ENCODE measurements around the gene SLFNL1.
A peak's percentile ranks its signal among the peaks of the same experiment; 100 is the strongest.

The SLFNL1 gene

GRCh38 chr1:40979241-40980067 is 42.1 kb downstream of the SLFNL1 start, which contains the start of gene CTPS1:
CTPS1 (plus strand) TSS chr1:40979696; CDS start chr1:40983291, 3,595 bp downstream.
- Histone ChIP-seq H3F3A (ENCODE audit: insufficient read depth, low read length) (no peaks in the 10 kb centered on the region), H3K9ac (ENCODE audit: low read length) (peak within 1 kb of the TSS; percentile 93), H3K4me3 (ENCODE audit: low read depth, low read length, poor library complexity, severe bottlenecking) (peak within 1 kb of the TSS; percentile 83), H3K27me3 (ENCODE audit: insufficient read depth, low read length) (no peaks in the 10 kb centered on the region), H3K36me3 (ENCODE audit: insufficient read depth, low read length) (peaks cover 36% of the 10 kb centered on the region), H2AFZ (ENCODE audit: low read length) (0 out of 2 replicates have a peak within 1 kb of the TSS, but pooled peaks have one; percentile 23), H3K9me3 (ENCODE audit: low read length) (no peaks in the 10 kb centered on the region), H3K79me2 (ENCODE audit: insufficient read depth, low read length) (peaks cover 41% of the 10 kb centered on the region), H3K4me2 (ENCODE audit: low read length) (peak within 1 kb of the TSS; percentile 94), H3K9me2 (ENCODE audit: low read depth, low read length) (no peaks in the 10 kb centered on the region), H3K27ac (ENCODE audit: low read depth, low read length, poor library complexity, severe bottlenecking) (peak within 1 kb of the TSS; percentile 85), H4K20me1 (ENCODE audit: insufficient read depth, low read length) (no peaks in the 10 kb centered on the region), H3K4me1 (ENCODE audit: insufficient read depth, low read length, severe bottlenecking) (peaks cover 32% of the 10 kb centered on the region)
- peak; percentile 54; the same call in 1 of the 2 replicates for TF ChIP-seq CTCF (IDR thresholded peaks at IDR 0.05; ENCODE audit: low read length)
- no peak for TF ChIP-seq EZH2 (IDR thresholded peaks at IDR 0.05; ENCODE audit: borderline replicate concordance, low read length)

GRCh38 chr1:40978886-40979240 is 42.7 kb downstream of the SLFNL1 start:
- Histone ChIP-seq H3K9ac (ENCODE audit: low read length) (peak overlapping the region; percentile 93), H4K20me1 (ENCODE audit: insufficient read depth, low read length) (no peaks in the 10 kb centered on the region), H3K27me3 (ENCODE audit: insufficient read depth, low read length) (no peaks in the 10 kb centered on the region), H3K4me1 (ENCODE audit: insufficient read depth, low read length, severe bottlenecking) (peaks cover 32% of the 10 kb centered on the region), H3K79me2 (ENCODE audit: insufficient read depth, low read length) (peaks cover 37% of the 10 kb centered on the region), H3K4me3 (ENCODE audit: low read depth, low read length, poor library complexity, severe bottlenecking) (peak overlapping the region; percentile 83), H3F3A (ENCODE audit: insufficient read depth, low read length) (no peaks in the 10 kb centered on the region), H3K4me2 (ENCODE audit: low read length) (peak overlapping the region; percentile 89), H3K9me3 (ENCODE audit: low read length) (no peaks in the 10 kb centered on the region), H3K36me3 (ENCODE audit: insufficient read depth, low read length) (peaks cover 30% of the 10 kb centered on the region), H3K9me2 (ENCODE audit: low read depth, low read length) (no peaks in the 10 kb centered on the region), H2AFZ (ENCODE audit: low read length) (0 out of 2 replicates have a peak overlapping the region, but pooled peaks have one; percentile 23), H3K27ac (ENCODE audit: low read depth, low read length, poor library complexity, severe bottlenecking) (no peak overlapping the region)
- TF ChIP-seq EZH2 (IDR thresholded peaks at IDR 0.05; ENCODE audit: borderline replicate concordance, low read length), result no peak
- TF ChIP-seq CTCF (IDR thresholded peaks at IDR 0.05; ENCODE audit: low read length), result no peak

GRCh38 chr1:40977716-40978115 is 43.8 kb downstream of the SLFNL1 start:
- Histone ChIP-seq H3K4me1 (ENCODE audit: insufficient read depth, low read length, severe bottlenecking) (peaks cover 26% of the 10 kb centered on the region), H4K20me1 (ENCODE audit: insufficient read depth, low read length) (no peaks in the 10 kb centered on the region), H2AFZ (ENCODE audit: low read length) (no peak overlapping the region), H3K79me2 (ENCODE audit: insufficient read depth, low read length) (peaks cover 26% of the 10 kb centered on the region), H3K4me2 (ENCODE audit: low read length) (no peak overlapping the region), H3K9me2 (ENCODE audit: low read depth, low read length) (no peaks in the 10 kb centered on the region), H3K9ac (ENCODE audit: low read length) (no peak overlapping the region), H3K27ac (ENCODE audit: low read depth, low read length, poor library complexity, severe bottlenecking) (no peak overlapping the region), H3K9me3 (ENCODE audit: low read length) (no peaks in the 10 kb centered on the region), H3K4me3 (ENCODE audit: low read depth, low read length, poor library complexity, severe bottlenecking) (no peak overlapping the region), H3K36me3 (ENCODE audit: insufficient read depth, low read length) (peaks cover 18% of the 10 kb centered on the region; the same call in 1 of the 2 replicates), H3K27me3 (ENCODE audit: insufficient read depth, low read length) (no peaks in the 10 kb centered on the region), H3F3A (ENCODE audit: insufficient read depth, low read length) (no peaks in the 10 kb centered on the region)
- TF ChIP-seq EZH2 (IDR thresholded peaks at IDR 0.05; ENCODE audit: borderline replicate concordance, low read length) (no peak), CTCF (IDR thresholded peaks at IDR 0.05; ENCODE audit: low read length) (no peak)
